Measurements from ENCODE around the gene NAT16.

GRCh38 chr7:101165958-101166647, 14.0 kb downstream of the NAT16 start:
- no peak for TF ChIP-seq MEF2A (IDR thresholded peaks at IDR 0.05; ENCODE audit: borderline replicate concordance, low read depth)
- no peak for TF ChIP-seq EZH2phosphoT487 (IDR thresholded peaks at IDR 0.05; ENCODE audit: borderline replicate concordance, low read depth)
- no peak for TF ChIP-seq NFIC (IDR thresholded peaks at IDR 0.05; ENCODE audit: borderline replicate concordance)
- TF ChIP-seq RCOR1 (IDR thresholded peaks at IDR 0.05; ENCODE audit: low read length): no peak
- TF ChIP-seq REST (IDR thresholded peaks at IDR 0.05; ENCODE audit: low read depth, low read length): peak; percentile 84
- 0 out of 2 replicates have a peak, but pooled peaks have one; percentile 33 for TF ChIP-seq FOXJ3 (CRISPR knock-in tag; IDR thresholded peaks at IDR 0.05)
- TF ChIP-seq CTCF (IDR thresholded peaks at IDR 0.05): no peak

Measured in SK-N-SH (cell line).